Measurements from ENCODE around the gene RPS21.

GRCh38 chr20:62378215-62378614, 8.7 kb upstream of the RPS21 start:
- TF ChIP-seq SRSF4 (IDR thresholded peaks at IDR 0.05; ENCODE audit: low read depth, low read length, poor library complexity, severe bottlenecking) (no peak), ZNF816 (CRISPR knock-in tag; IDR thresholded peaks at IDR 0.05; ENCODE audit: borderline replicate concordance) (no peak), EP300 (IDR thresholded peaks at IDR 0.05; ENCODE audit: low read depth in 2 of 2, low read length in 2 of 2) (no peak), EP300 (CRISPR knock-in tag; IDR thresholded peaks at IDR 0.05; ENCODE audit: borderline replicate concordance) (no peak), CBFB (CRISPR knock-in tag; IDR thresholded peaks at IDR 0.05) (no peak), ZBTB7B (CRISPR knock-in tag; IDR thresholded peaks at IDR 0.05) (no peak), ZSCAN20 (CRISPR knock-in tag; IDR thresholded peaks at IDR 0.05; ENCODE audit: borderline replicate concordance) (no peak), BHLHE40 (IDR thresholded peaks at IDR 0.05; ENCODE audit: low read length) (no peak), POLR2A (IDR thresholded peaks at IDR 0.05; ENCODE audit: insufficient read depth in 1 of 2, low read depth in 2 of 2, low read length in 2 of 2) (no peak), ZBTB21 (CRISPR knock-in tag; IDR thresholded peaks at IDR 0.05) (no peak), HNRNPLL (IDR thresholded peaks at IDR 0.05; ENCODE audit: low read depth, low read length, poor library complexity, severe bottlenecking) (no peak), SRY (CRISPR knock-in tag; IDR thresholded peaks at IDR 0.05) (no peak), MAFF (IDR thresholded peaks at IDR 0.05; ENCODE audit: low read depth, low read length) (no peak)

All from HepG2 (cell line).